HEK293 (cell line): ENCODE data around the gene CERS5.

Experiments
- BCL11B ChIP-seq: fragments of 450-650 bp; formaldehyde crosslinking; IDR thresholded peaks from 2 replicates; pipeline ENCODE4 v1.5.1; 2016; ENCODE audit warnings: low read depth, missing biosample characterization, missing genetic modification characterization
- GLIS1 ChIP-seq: fragments of 450-650 bp; formaldehyde crosslinking; IDR thresholded peaks from 2 replicates; pipeline ENCODE4 v1.5.1; 2016; ENCODE audit warnings: missing biosample characterization, missing genetic modification characterization
- HOXA7 ChIP-seq: sonication (generic); formaldehyde crosslinking; IDR thresholded peaks from 2 replicates; pipeline ENCODE4 v1.8.1; 2022; ENCODE audit warnings: missing genetic modification reagents, borderline replicate concordance
- KLF7 ChIP-seq: fragments of 450-650 bp; formaldehyde crosslinking; IDR thresholded peaks from 2 replicates; pipeline ENCODE4 v1.5.1; 2016; ENCODE audit warnings: missing biosample characterization, missing genetic modification characterization, borderline replicate concordance
- MZF1 ChIP-seq: fragments of 450-650 bp; formaldehyde crosslinking; IDR thresholded peaks from 2 replicates; pipeline ENCODE4 v1.5.1; 2017; ENCODE audit warnings: missing biosample characterization, missing genetic modification characterization, borderline replicate concordance
- SCRT1 ChIP-seq: fragments of 450-650 bp; formaldehyde crosslinking; IDR thresholded peaks from 2 replicates; pipeline ENCODE4 v1.5.1; 2016; ENCODE audit warnings: missing biosample characterization, missing genetic modification characterization, borderline replicate concordance
- SCRT2 ChIP-seq: fragments of 450-650 bp; formaldehyde crosslinking; IDR thresholded peaks from 2 replicates; pipeline ENCODE4 v1.5.1; 2016; ENCODE audit warnings: missing biosample characterization, missing genetic modification characterization
- SETDB1 ChIP-seq: IDR thresholded peaks from one replicate; pipeline ENCODE4 v1.6.1; 2017; ENCODE audit warnings: mild to moderate bottlenecking, low read length, moderate library complexity, mixed read lengths; ENCODE audit not compliant: insufficient read length
- SP2 ChIP-seq: fragments of 450-650 bp; formaldehyde crosslinking; IDR thresholded peaks from 2 replicates; pipeline ENCODE4 v1.5.1; 2016; ENCODE audit warnings: missing biosample characterization, missing genetic modification characterization
- YY1 ChIP-seq: fragments of 450-650 bp; formaldehyde crosslinking; IDR thresholded peaks from 2 replicates; pipeline ENCODE4 v1.5.1; 2018; ENCODE audit warnings: missing biosample characterization, missing genetic modification characterization
- ZBTB11 ChIP-seq: fragments of 450-650 bp; formaldehyde crosslinking; conservative IDR thresholded peaks from 2 replicates; pipeline ENCODE4 v1.5.1; 2016; ENCODE audit warnings: low read depth, missing biosample characterization, missing genetic modification characterization
- ZBTB20 ChIP-seq: fragments of 450-650 bp; formaldehyde crosslinking; IDR thresholded peaks from 2 replicates; pipeline ENCODE4 v1.5.1; 2016; ENCODE audit warnings: missing biosample characterization, missing genetic modification characterization
- ZFP3 ChIP-seq: fragments of 450-650 bp; formaldehyde crosslinking; IDR thresholded peaks from 2 replicates; pipeline ENCODE4 v1.5.1; 2016; ENCODE audit warnings: low read depth, missing biosample characterization, missing genetic modification characterization
- ZIC2 ChIP-seq: fragments of 450-650 bp; formaldehyde crosslinking; IDR thresholded peaks from 2 replicates; pipeline ENCODE4 v1.5.1; 2016; ENCODE audit warnings: missing biosample characterization, missing genetic modification characterization
- ZNF2 ChIP-seq: fragments of 450-650 bp; formaldehyde crosslinking; IDR thresholded peaks from 2 replicates; pipeline ENCODE4 v1.5.1; 2016; ENCODE audit warnings: missing biosample characterization, missing genetic modification characterization
- ZNF335 ChIP-seq: fragments of 450-650 bp; formaldehyde crosslinking; conservative IDR thresholded peaks from 2 replicates; pipeline ENCODE4 v1.5.1; 2016; ENCODE audit warnings: missing biosample characterization, missing genetic modification characterization
- ZNF341 ChIP-seq: fragments of 450-650 bp; formaldehyde crosslinking; IDR thresholded peaks from 2 replicates; pipeline ENCODE4; 2016; ENCODE audit warnings: low read depth, missing biosample characterization, missing genetic modification characterization
- ZNF366 ChIP-seq: fragments of 450-650 bp; formaldehyde crosslinking; conservative IDR thresholded peaks from 2 replicates; pipeline ENCODE4 v1.5.1; 2016; ENCODE audit warnings: missing biosample characterization, missing genetic modification characterization
- ZNF398 ChIP-seq: fragments of 450-650 bp; formaldehyde crosslinking; IDR thresholded peaks from 2 replicates; pipeline ENCODE4 v1.5.1; 2017; ENCODE audit warnings: missing biosample characterization, missing genetic modification characterization
- ZNF521 ChIP-seq: fragments of 450-650 bp; formaldehyde crosslinking; IDR thresholded peaks from 2 replicates; pipeline ENCODE4 v1.5.1; 2017; ENCODE audit warnings: missing biosample characterization, mild to moderate bottlenecking, missing genetic modification characterization
- ZNF561 ChIP-seq: fragments of 450-650 bp; IDR thresholded peaks from 2 replicates; pipeline ENCODE4 v1.5.1; 2018; ENCODE audit warnings: missing biosample characterization, missing genetic modification characterization, borderline replicate concordance
- ZNF660 ChIP-seq: fragments of 450-650 bp; IDR thresholded peaks from 2 replicates; pipeline ENCODE4 v1.5.1; 2018; ENCODE audit warnings: missing biosample characterization, mild to moderate bottlenecking, missing genetic modification characterization
- ZNF677 ChIP-seq: fragments of 450-650 bp; IDR thresholded peaks from 2 replicates; pipeline ENCODE4 v1.5.0; 2018; ENCODE audit warnings: missing biosample characterization, mild to moderate bottlenecking, missing genetic modification characterization, moderate library complexity
- ZSCAN18 ChIP-seq: fragments of 450-650 bp; formaldehyde crosslinking; IDR thresholded peaks from 2 replicates; pipeline ENCODE4 v1.5.1; 2016; ENCODE audit warnings: missing biosample characterization, missing genetic modification characterization
- ZSCAN30 ChIP-seq: fragments of 450-650 bp; IDR thresholded peaks from 2 replicates; pipeline ENCODE4 v1.5.1; 2018; ENCODE audit warnings: missing biosample characterization, mild to moderate bottlenecking, missing genetic modification characterization, moderate library complexity
- ZSCAN5A ChIP-seq: fragments of 450-650 bp; formaldehyde crosslinking; IDR thresholded peaks from 2 replicates; pipeline ENCODE4 v1.5.1; 2016; ENCODE audit warnings: missing biosample characterization, missing genetic modification characterization
- ZXDB ChIP-seq: fragments of 450-650 bp; formaldehyde crosslinking; IDR thresholded peaks from 2 replicates; pipeline ENCODE4 v1.5.1; 2016; ENCODE audit warnings: missing biosample characterization, missing genetic modification characterization
- TF ChIP-seq, protein P1 (sequence below): fragments of 450-650 bp; formaldehyde crosslinking; IDR thresholded peaks from 2 replicates; pipeline ENCODE4 v1.5.1; 2017; ENCODE audit warnings: missing biosample characterization, missing genetic modification characterization
- TF ChIP-seq, protein P2 (sequence below): fragments of 450-650 bp; formaldehyde crosslinking; optimal IDR thresholded peaks from 2 replicates; pipeline ENCODE3; 2016; ENCODE audit warnings: missing biosample characterization, mild to moderate bottlenecking, missing genetic modification characterization

CERS5 gene

DNA sequence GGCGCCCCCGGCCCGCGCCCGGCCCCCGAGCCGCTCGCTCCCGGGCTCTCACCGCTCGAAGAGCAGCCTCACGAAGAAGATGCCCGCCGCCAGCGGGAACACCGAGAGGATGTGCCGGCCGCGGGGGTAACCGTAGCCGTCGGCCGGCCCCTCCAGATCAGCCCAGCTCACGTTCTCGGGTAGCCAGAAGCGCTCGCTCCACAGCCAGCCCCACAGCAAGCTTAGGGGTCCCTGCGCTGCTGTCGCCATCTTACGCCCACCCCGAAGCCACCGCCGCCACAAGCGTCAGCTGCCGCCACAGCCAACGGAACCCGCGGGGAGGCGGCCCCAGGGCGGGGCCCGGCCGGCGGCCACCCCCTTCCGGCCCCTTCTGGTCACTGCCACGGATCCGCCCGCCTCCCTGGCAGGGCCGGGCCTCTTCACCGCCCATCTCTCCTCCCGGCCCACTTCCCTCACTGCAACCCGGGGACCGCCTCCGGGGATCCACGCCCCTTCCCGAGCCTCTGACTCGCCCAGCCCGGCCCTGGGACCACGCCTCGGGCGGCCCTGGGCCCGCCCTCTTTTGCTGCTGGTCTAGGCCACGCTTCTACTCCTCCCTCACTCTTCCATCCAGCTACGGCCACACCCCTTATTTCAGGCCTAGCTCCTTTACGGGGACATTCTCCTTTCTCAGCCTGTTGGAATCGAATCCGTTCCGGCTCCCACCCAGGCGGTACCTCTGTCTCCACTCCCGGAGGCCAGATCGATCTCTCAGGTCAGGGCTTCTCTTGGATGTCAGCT is at the start of gene CERS5 (continued):
- TF ChIP-seq ZSCAN30 (tag by site-specific recombination) (peak; percentile 97), ZNF366 (tag by site-specific recombination) (peak; percentile 98), ZNF341 (tag by site-specific recombination) (peak; percentile 71), ZBTB11 (tag by site-specific recombination) (peak; percentile 79), ZNF660 (tag by site-specific recombination) (peak; percentile 43), ZNF521 (tag by site-specific recombination) (no peak), HOXA7 (CRISPR knock-in tag) (no peak), SCRT2 (tag by site-specific recombination) (peak; percentile 94), GLIS1 (peak; percentile 69), BCL11B (no peak; the same call in 1 of the 2 replicates), YY1 (tag by site-specific recombination) (peak; percentile 93), ZNF2 (tag by site-specific recombination) (peak; percentile 59), SCRT1 (tag by site-specific recombination) (peak; percentile 75), ZSCAN18 (no peak), ZNF335 (tag by site-specific recombination) (peak; percentile 16; the same call in 1 of the 2 replicates), ZIC2 (tag by site-specific recombination) (peak; percentile 70), ZNF398 (0 out of 2 replicates have a peak, but pooled peaks have one; percentile 33), ZNF677 (tag by site-specific recombination) (0 out of 2 replicates have a peak, but pooled peaks have one; percentile 15), ZSCAN5A (no peak), KLF7 (tag by site-specific recombination) (peak; percentile 84), ZXDB (tag by site-specific recombination) (peak; percentile 79; the same call in 1 of the 2 replicates), MZF1 (tag by site-specific recombination) (no peak), SETDB1 (no peak), ZNF561 (tag by site-specific recombination) (peak; percentile 49; the same call in 1 of the 2 replicates), ZBTB20 (tag by site-specific recombination) (peak; percentile 100), SP2 (tag by site-specific recombination) (peak; percentile 99), ZFP3 (no peak)
- TF ChIP-seq, protein P1, sequence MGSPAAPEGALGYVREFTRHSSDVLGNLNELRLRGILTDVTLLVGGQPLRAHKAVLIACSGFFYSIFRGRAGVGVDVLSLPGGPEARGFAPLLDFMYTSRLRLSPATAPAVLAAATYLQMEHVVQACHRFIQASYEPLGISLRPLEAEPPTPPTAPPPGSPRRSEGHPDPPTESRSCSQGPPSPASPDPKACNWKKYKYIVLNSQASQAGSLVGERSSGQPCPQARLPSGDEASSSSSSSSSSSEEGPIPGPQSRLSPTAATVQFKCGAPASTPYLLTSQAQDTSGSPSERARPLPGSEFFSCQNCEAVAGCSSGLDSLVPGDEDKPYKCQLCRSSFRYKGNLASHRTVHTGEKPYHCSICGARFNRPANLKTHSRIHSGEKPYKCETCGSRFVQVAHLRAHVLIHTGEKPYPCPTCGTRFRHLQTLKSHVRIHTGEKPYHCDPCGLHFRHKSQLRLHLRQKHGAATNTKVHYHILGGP: no peak
- TF ChIP-seq, protein P2, sequence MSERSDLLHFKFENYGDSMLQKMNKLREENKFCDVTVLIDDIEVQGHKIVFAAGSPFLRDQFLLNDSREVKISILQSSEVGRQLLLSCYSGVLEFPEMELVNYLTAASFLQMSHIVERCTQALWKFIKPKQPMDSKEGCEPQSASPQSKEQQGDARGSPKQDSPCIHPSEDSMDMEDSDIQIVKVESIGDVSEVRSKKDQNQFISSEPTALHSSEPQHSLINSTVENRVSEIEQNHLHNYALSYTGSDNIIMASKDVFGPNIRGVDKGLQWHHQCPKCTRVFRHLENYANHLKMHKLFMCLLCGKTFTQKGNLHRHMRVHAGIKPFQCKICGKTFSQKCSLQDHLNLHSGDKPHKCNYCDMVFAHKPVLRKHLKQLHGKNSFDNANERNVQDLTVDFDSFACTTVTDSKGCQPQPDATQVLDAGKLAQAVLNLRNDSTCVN (tag by site-specific recombination): peak; percentile 95
